ENCODE results near the gene CTCFL.

DNA sequence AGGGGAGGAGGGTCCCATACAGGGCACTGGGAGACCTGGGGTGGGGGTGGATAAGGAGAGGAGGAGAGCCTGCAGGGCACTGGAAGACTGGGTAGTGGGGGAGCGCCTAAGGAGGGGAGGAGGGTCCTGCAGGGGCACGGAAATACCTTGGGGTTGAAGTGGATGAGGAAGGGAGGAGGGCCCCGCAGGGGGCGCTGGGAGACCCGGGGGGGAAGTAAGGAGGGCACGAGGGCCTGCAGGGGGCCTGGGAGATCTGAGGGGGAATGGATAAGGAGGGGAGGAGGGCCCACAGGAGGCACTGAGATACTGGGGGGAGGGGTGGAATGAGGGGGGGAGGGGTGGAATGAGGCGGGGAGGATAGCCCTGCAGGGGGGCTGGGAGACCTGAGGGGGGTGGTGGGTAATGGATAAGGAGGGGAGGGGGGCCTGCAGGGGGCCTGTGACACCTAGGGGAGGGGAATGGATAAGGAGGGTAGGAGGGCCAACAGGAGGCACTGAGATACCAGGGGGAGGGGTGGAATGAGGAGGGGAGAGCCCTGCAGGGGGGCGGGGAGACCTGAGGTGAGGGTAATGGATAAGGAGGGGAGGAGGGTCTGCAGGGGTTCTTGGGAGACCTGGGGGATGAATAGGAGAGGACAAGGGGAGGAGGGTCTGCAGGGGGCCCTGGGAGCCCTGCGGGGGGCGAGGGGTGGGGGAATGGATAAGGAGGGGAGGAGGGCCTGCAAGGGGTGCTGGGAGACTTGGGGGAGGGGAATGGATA is 567 bp upstream of the CTCFL start:
- TF ChIP-seq, protein P1, sequence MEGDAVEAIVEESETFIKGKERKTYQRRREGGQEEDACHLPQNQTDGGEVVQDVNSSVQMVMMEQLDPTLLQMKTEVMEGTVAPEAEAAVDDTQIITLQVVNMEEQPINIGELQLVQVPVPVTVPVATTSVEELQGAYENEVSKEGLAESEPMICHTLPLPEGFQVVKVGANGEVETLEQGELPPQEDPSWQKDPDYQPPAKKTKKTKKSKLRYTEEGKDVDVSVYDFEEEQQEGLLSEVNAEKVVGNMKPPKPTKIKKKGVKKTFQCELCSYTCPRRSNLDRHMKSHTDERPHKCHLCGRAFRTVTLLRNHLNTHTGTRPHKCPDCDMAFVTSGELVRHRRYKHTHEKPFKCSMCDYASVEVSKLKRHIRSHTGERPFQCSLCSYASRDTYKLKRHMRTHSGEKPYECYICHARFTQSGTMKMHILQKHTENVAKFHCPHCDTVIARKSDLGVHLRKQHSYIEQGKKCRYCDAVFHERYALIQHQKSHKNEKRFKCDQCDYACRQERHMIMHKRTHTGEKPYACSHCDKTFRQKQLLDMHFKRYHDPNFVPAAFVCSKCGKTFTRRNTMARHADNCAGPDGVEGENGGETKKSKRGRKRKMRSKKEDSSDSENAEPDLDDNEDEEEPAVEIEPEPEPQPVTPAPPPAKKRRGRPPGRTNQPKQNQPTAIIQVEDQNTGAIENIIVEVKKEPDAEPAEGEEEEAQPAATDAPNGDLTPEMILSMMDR (IDR thresholded peaks at IDR 0.05): no peak
- no peak for TF ChIP-seq POLR2A (IDR thresholded peaks at IDR 0.05)
